ENCODE data around the gene ARFGEF3.

Gene ARFGEF3

GRCh38 chr6:138287144-138287955 lies 125.6 kb downstream of the ARFGEF3 start:
- peak; percentile 3 for DNase-seq

- peak; percentile 83 for DNase-seq
Observed at GRCh38 chr6:138288428-138289085, 126.8 kb downstream of the ARFGEF3 start.

GRCh38 chr6:138289739-138290138 lies 128.0 kb downstream of the ARFGEF3 start:
- peak; percentile 3 for DNase-seq

GRCh38 chr6:138290423-138290962 lies 128.8 kb downstream of the ARFGEF3 start:
- no peak for DNase-seq

GRCh38 chr6:138291036-138291848 lies 129.5 kb downstream of the ARFGEF3 start:
- no peak for DNase-seq

- DNase-seq, result no peak
Observed at GRCh38 chr6:138291849-138292181, 130.1 kb downstream of the ARFGEF3 start.

GRCh38 chr6:138292482-138292881 lies 130.7 kb downstream of the ARFGEF3 start:
- no peak for DNase-seq

GRCh38 chr6:138293428-138294395 lies 132.0 kb downstream of the ARFGEF3 start:
- no peak for DNase-seq

- no peak for DNase-seq
Observed at GRCh38 chr6:138296381-138296780, 134.6 kb downstream of the ARFGEF3 start.

GRCh38 chr6:138296786-138297185 lies 135.0 kb downstream of the ARFGEF3 start:
- DNase-seq, result no peak

- DNase-seq, result no peak
Observed at GRCh38 chr6:138297761-138298298, 136.1 kb downstream of the ARFGEF3 start.

- no peak for DNase-seq
Observed at GRCh38 chr6:138300469-138300868, 138.7 kb downstream of the ARFGEF3 start.

- DNase-seq, result no peak
Observed at GRCh38 chr6:138302554-138302953, 140.8 kb downstream of the ARFGEF3 start.

GRCh38 chr6:138307352-138307751 lies 145.6 kb downstream of the ARFGEF3 start:
- DNase-seq, result no peak

- no peak for DNase-seq
Observed at GRCh38 chr6:138307816-138308730, 146.3 kb downstream of the ARFGEF3 start.

GRCh38 chr6:138308731-138309110 lies 147.0 kb downstream of the ARFGEF3 start:
- no peak for DNase-seq

- DNase-seq, result no peak
Observed at GRCh38 chr6:138309695-138310094, 148.0 kb downstream of the ARFGEF3 start.

- no peak for DNase-seq
Observed at GRCh38 chr6:138310294-138310693, 148.6 kb downstream of the ARFGEF3 start.

- DNase-seq, result no peak
Observed at GRCh38 chr6:138310821-138311220, 149.1 kb downstream of the ARFGEF3 start.

GRCh38 chr6:138311268-138311667 lies 149.5 kb downstream of the ARFGEF3 start:
- no peak for DNase-seq
